VCaP (cell line): ENCODE results near the gene MEIS1.

Source experiments
- H3K27ac ChIP-seq: fragments of 450-650 bp; 2 replicates; pipeline ENCODE4 v1.5.1; 2017
- TF ChIP-seq, protein P1 (sequence below): fragments of 450-650 bp; conservative IDR thresholded peaks from 2 replicates; pipeline ENCODE4 v1.5.1; 2017; ENCODE audit warnings: mild to moderate bottlenecking, moderate library complexity

Gene MEIS1

DNA sequence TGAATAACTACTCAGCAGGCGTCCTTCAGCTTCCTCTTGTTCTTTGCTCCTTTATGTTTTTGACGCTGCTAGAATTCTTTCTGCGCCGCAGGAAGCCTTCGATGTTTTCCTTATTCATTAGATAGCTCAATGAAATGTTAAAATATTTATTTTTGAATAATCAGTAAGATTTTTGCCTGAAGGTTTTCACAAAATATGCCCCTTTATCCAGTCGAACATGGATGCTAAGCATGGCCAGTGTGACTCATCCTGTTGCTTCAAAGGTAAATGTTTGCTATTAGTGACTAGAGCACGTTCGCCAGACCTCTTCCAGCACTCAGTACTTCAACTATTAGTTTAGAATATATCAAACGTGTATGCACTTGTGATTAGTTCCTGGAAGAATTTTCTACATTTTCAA is 7.6 kb upstream of the MEIS1 start:
- no peak overlapping the region for H3K27ac ChIP-seq
- TF ChIP-seq, protein P1, sequence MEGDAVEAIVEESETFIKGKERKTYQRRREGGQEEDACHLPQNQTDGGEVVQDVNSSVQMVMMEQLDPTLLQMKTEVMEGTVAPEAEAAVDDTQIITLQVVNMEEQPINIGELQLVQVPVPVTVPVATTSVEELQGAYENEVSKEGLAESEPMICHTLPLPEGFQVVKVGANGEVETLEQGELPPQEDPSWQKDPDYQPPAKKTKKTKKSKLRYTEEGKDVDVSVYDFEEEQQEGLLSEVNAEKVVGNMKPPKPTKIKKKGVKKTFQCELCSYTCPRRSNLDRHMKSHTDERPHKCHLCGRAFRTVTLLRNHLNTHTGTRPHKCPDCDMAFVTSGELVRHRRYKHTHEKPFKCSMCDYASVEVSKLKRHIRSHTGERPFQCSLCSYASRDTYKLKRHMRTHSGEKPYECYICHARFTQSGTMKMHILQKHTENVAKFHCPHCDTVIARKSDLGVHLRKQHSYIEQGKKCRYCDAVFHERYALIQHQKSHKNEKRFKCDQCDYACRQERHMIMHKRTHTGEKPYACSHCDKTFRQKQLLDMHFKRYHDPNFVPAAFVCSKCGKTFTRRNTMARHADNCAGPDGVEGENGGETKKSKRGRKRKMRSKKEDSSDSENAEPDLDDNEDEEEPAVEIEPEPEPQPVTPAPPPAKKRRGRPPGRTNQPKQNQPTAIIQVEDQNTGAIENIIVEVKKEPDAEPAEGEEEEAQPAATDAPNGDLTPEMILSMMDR, result no peak

DNA sequence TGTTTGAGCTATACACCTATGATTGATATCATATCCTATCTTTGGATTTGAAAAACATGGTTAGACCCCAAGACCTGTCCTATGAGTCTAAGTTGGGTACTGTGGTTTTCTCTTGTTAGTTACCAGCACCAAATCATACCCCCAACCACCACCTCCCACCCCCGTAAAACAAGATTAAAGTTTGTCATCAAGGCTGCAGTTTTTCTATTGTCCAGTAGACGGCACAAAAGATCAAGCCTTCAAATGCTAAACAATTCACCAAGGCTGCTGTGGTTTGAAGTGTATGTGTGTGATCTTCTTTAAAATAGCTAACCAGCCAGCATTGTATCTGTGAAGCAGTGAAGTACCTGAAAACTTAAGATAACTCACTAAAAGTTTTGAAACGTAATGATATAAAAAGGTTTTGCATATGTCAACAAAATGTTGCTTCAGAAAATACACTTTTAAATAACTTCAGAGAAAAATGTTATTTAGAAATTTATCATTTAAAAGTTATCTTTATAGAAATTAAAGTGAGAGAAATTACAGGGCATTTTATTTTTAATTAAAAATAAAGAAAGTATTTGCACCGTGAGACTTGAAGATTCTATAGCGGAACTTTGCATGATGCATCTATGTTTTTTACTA is 5.8 kb upstream of the MEIS1 start:
- TF ChIP-seq, protein P1, result peak; percentile 97
- H3K27ac ChIP-seq, result no peak overlapping the region

DNA sequence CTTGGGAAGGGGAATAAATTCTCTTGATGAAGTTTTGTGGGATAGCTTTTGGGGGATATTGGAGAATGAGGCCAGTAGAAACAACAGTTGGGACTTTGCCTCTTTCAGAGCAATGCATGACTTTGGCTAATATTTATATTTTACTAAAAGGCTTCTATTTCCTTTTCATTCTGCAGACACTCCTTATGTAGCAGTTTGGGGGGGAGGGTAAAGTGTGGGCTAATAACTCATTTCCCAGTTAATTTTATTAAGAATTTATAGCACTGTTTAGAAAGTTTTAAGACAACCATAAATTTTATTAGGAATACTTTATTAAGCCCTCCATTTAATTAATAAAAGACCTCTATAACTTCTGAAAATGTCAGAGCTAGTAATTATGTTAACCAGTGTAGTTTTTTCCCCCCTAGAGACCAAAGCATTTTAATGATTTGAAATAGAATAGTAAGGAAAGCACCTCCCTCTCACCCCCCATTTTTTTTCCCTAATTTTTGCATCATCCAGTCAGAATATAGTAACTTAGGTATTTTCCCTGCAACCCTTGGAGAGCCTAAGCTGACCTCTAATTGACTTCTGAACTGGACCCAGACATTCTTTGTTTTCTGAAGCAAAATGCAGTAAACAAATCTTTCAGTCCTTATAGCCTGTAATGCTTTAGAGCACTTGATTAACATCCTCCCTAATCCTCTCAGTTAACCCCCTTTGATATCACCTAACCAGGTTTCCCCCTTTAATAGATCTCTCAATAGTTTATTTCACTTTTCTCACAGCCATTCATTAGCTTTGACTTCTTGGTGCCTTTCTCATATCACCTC is 5.0 kb upstream of the MEIS1 start:
- TF ChIP-seq, protein P1, result no peak

DNA sequence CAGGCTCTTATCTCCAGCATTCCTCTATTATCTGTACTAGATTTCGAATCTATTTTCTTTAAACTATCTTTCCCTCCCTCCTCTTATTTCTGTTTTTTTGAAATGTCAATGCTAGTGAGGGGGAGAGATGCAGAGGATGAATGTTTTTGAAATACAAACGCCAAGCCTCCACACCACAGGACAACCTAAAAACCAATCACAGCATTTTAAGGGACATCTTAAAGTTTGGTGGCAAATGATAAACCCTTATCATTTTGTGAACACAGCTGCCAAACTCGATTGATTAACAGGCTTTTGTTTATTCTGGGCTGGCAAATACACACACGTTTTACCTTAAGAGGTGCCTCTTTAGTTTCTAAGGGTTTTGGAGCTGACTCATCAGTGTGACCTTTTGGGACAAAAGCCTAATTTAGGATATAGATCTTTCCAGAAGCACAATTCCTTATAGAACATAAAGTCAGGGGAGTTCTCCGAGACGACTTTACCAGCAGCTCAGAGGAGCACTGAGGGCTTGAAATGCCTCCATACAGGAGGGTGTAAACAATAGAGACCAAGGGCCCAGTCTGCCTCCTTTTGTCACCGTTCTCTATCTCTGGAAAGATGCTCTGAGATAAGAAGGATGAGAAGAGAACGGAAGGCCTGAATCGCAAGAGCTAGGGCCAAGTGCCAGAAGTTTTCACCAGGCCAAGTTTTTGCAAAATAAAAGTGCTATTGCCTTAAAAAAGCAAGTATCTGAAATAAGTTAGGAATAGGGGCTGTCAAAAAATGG is 4.2 kb upstream of the MEIS1 start:
- peak overlapping the region; percentile 18 for H3K27ac ChIP-seq
- TF ChIP-seq, protein P1, result no peak

More for the DNA sequence above, 5.0 kb upstream of the MEIS1 start:
- H3K27ac ChIP-seq, result no peak overlapping the region

DNA sequence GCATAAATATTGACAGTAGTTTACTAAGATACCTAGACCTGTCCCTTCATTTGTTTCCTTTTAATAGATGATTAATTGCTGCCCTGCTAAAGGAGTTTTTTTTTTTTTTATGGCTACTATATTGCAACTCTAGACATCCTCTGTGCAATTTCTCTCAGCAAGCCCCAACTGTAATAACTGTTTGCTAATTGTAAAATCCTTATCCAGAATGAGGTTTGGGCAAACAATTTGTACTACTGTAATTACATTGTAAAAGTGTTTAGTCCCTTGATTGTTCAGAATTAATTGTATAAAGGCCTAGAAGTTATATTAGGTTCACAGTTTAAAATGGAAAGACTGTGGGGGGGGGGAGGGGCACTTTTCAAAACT is 3.7 kb upstream of the MEIS1 start:
- TF ChIP-seq, protein P1, result no peak
- peak overlapping the region; percentile 18; the same call in 1 of the 2 replicates for H3K27ac ChIP-seq

DNA sequence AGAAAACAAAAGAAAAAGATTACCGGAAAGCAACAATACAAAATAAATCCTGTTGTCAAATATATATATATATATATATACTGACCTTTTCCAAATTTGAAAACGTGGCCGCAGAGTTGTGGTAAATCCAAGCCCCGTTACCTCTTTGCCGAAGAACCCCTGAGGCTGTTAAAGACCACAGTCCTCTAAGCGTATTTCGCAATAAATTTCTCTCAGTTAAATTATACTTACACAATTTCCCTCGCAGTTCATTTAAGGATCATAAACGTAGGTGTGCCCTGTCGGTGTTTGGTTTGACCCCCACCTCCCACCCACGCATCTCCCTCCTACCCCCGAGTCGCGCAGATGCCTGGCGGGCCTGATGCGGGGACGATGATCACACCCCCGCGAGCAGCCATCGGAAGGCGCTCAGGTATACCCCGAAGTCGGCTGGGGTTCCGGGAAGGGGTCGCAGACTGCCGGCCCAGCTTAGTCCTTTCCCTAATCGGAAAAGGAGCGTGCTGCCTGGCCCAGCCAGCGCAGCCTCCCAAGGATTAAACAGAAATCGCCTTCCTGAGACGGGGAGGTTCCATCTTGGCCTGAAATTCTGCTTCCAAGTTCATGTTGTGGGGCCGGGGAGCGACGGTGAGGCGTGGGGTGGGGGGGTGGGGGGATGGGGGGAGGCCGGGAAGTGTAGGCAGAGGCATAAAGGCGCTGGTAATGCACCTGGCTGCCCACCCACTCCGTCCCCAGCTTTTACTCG is 2.9 kb upstream of the MEIS1 start:
- H3K27ac ChIP-seq, result no peak overlapping the region
- TF ChIP-seq, protein P1, result no peak
